MM.1S (cell line): ENCODE data around the gene DKKL1.

Source experiments
- DNase-seq: peaks from one replicate; pipeline ENCODE4 v3.0.0-alpha.2; 2015
- H2AFZ ChIP-seq: fragments of 300-600 bp; sonication (generic); 2 replicates; pipeline ENCODE4 v1.6.0; 2016; ENCODE audit warnings: antibody characterized with exemption, low read length
- H3F3A ChIP-seq: fragments of 300-600 bp; sonication (generic); 2 replicates; pipeline ENCODE4 v1.6.1; 2016; ENCODE audit warnings: mild to moderate bottlenecking, antibody characterized with exemption, low read length, moderate library complexity, mixed read lengths; ENCODE audit not compliant: insufficient read depth
- H3K27ac ChIP-seq: fragments of 300-600 bp; sonication (generic); 2 replicates; pipeline ENCODE4 v1.5.1; 2016; ENCODE audit warnings: mild to moderate bottlenecking, low read length
- H3K27me3 ChIP-seq: fragments of 300-600 bp; sonication (generic); replicated peaks from 2 replicates; pipeline ENCODE4 v1.6.0; 2016; ENCODE audit warnings: low read length; ENCODE audit not compliant: insufficient read depth
- H3K36me3 ChIP-seq: fragments of 300-600 bp; sonication (generic); replicated peaks from 2 replicates; pipeline ENCODE4 v1.6.1; 2016; ENCODE audit warnings: mild to moderate bottlenecking, low read length, mixed read lengths; ENCODE audit not compliant: insufficient read depth
- H3K4me1 ChIP-seq: fragments of 300-600 bp; sonication (generic); 2 replicates; pipeline ENCODE4 v1.6.1; 2016; ENCODE audit warnings: low read length, mixed read lengths
- H3K4me2 ChIP-seq: fragments of 300-600 bp; sonication (generic); 2 replicates; pipeline ENCODE4 v1.6.0; 2016; ENCODE audit warnings: low read depth, low read length
- H3K4me3 ChIP-seq: fragments of 300-600 bp; sonication (generic); 2 replicates; pipeline ENCODE4 v1.5.1; 2016; ENCODE audit warnings: low read length, mixed read lengths
- H3K79me2 ChIP-seq: fragments of 300-600 bp; sonication (generic); 2 replicates; pipeline ENCODE4 v1.6.1; 2016; ENCODE audit warnings: mixed run types, low read length, mixed read lengths
- H3K9ac ChIP-seq: fragments of 300-600 bp; sonication (generic); 2 replicates; pipeline ENCODE4 v1.6.1; 2016; ENCODE audit warnings: low read length, mixed read lengths
- H3K9me2 ChIP-seq: fragments of 300-600 bp; sonication (generic); replicated peaks from 2 replicates; pipeline ENCODE4 v1.6.1; 2016; ENCODE audit warnings: mild to moderate bottlenecking, low read length, mixed read lengths; ENCODE audit not compliant: insufficient read depth
- H3K9me3 ChIP-seq: fragments of 300-600 bp; sonication (generic); replicated peaks from 2 replicates; pipeline ENCODE4 v1.6.1; 2016; ENCODE audit warnings: mild to moderate bottlenecking, low read length, mixed read lengths; ENCODE audit not compliant: insufficient read depth
- H4K20me1 ChIP-seq: fragments of 300-600 bp; sonication (generic); 2 replicates; pipeline ENCODE4 v1.6.1; 2016; ENCODE audit warnings: mild to moderate bottlenecking, low read length, moderate library complexity, mixed read lengths; ENCODE audit not compliant: insufficient read depth
- CTCF ChIP-seq: fragments of 300-600 bp; sonication (generic); IDR thresholded peaks from 2 replicates; pipeline ENCODE4 v1.5.1; 2016; ENCODE audit warnings: antibody characterized with exemption, low read length, mixed read lengths
- EZH2 ChIP-seq: fragments of 300-600 bp; sonication (generic); optimal IDR thresholded peaks from 2 replicates; pipeline ENCODE3; 2017; ENCODE audit warnings: low read depth, mild to moderate bottlenecking, antibody characterized with exemption, low read length, mixed read lengths
- EZH2phosphoT487 ChIP-seq: fragments of 300-600 bp; sonication (generic); IDR thresholded peaks from 2 replicates; pipeline ENCODE4 v1.6.1; 2018; ENCODE audit warnings: antibody characterized with exemption, low read length

Gene DKKL1

GRCh38 chr19:49395581-49396407 is 32.1 kb downstream of the DKKL1 start:
- H3K4me1 ChIP-seq = no peaks in the 10 kb centered on the region
- peaks cover 7% of the 10 kb centered on the region for H3F3A ChIP-seq
- no peak overlapping the region for H3K4me2 ChIP-seq
- H3K79me2 ChIP-seq = no peaks in the 10 kb centered on the region
- H3K27ac ChIP-seq = no peak overlapping the region
- DNase-seq = no peak
- no peaks in the 10 kb centered on the region for H3K9me3 ChIP-seq
- no peak overlapping the region for H2AFZ ChIP-seq
- H3K27me3 ChIP-seq = peaks cover 57% of the 10 kb centered on the region
- TF ChIP-seq EZH2phosphoT487 (no peak), EZH2 (no peak), CTCF (no peak)
- H4K20me1 ChIP-seq = no peaks in the 10 kb centered on the region
- no peak overlapping the region for H3K4me3 ChIP-seq
- H3K9me2 ChIP-seq = no peaks in the 10 kb centered on the region
- H3K9ac ChIP-seq = no peak overlapping the region
- H3K36me3 ChIP-seq = no peaks in the 10 kb centered on the region

- TF ChIP-seq CTCF = no peak
- Histone ChIP-seq H3K4me1 (no peaks in the 10 kb centered on the region), H4K20me1 (no peaks in the 10 kb centered on the region)
Observed at GRCh38 chr19:49396738-49397505, 33.2 kb downstream of the DKKL1 start.

DNA sequence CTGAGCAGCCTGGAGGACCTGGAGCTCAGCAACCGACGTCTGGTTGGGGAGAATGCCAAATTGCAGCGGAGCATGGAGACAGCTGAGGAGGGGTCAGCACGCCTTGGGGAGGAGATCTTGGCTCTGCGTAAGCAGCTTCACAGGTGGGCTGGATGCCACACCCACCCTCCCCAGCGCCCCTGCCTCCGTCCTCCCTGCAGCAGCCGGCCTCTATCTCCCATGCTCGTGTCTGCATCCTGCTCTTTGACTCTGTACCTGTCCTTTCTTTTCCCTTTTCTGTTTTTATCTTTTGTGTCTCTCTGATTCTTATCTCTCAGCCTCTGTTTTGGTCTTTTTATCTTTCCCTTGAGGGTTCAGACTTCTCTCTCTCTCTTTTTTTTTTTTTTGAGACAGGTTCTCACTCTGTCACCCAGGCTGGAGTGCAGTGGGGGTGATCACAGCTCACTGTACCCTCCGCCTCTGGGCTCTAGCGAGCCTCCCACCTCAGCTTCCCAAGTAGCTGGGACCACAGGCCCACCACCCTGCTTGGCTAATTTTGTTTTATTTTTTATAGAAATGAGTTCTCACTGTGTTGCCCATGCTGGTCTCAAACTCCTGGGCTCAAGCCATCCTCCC is 34.4 kb downstream of the DKKL1 start:
- Histone ChIP-seq H4K20me1 (no peaks in the 10 kb centered on the region), H3K79me2 (no peaks in the 10 kb centered on the region), H2AFZ (no peak overlapping the region), H3K36me3 (no peaks in the 10 kb centered on the region), H3K4me3 (no peak overlapping the region), H3K9me3 (no peaks in the 10 kb centered on the region), H3K4me1 (no peaks in the 10 kb centered on the region), H3K9ac (no peak overlapping the region), H3K9me2 (no peaks in the 10 kb centered on the region), H3K27me3 (peaks cover 42% of the 10 kb centered on the region), H3K4me2 (no peak overlapping the region), H3F3A (no peaks in the 10 kb centered on the region), H3K27ac (no peak overlapping the region)
- no peak for DNase-seq
- no peak for TF ChIP-seq EZH2phosphoT487
- no peak for TF ChIP-seq CTCF
- TF ChIP-seq EZH2 = no peak

More at GRCh38 chr19:49396738-49397505, 33.2 kb downstream of the DKKL1 start:
- no peak overlapping the region for H3K9ac ChIP-seq
- DNase-seq = no peak
- H3K27me3 ChIP-seq = peaks cover 52% of the 10 kb centered on the region
- no peak overlapping the region for H3K27ac ChIP-seq
- H3K9me2 ChIP-seq = no peaks in the 10 kb centered on the region
- no peaks in the 10 kb centered on the region for H3K79me2 ChIP-seq
- H3K36me3 ChIP-seq = no peaks in the 10 kb centered on the region
- no peaks in the 10 kb centered on the region for H3F3A ChIP-seq
- no peaks in the 10 kb centered on the region for H3K9me3 ChIP-seq
- H3K4me2 ChIP-seq = no peak overlapping the region
- H3K4me3 ChIP-seq = no peak overlapping the region
- H2AFZ ChIP-seq = no peak overlapping the region
